Mesenchymal stem cell (in vitro differentiated cells and primary cell): ENCODE measurements around the gene GRID2.

Experiments used
- DNase-seq: peaks from one replicate; pipeline ENCODE4 v3.0.0-alpha.2; 2013
- H2AFZ ChIP-seq: one replicate; pipeline ENCODE4 v1.6.1; 2013; ENCODE audit warnings: low read depth, mild to moderate bottlenecking, control low read depth, inconsistent platforms, low read length, moderate library complexity
- H2AK5ac ChIP-seq: 2 replicates; pipeline ENCODE4 v1.6.1; 2013; ENCODE audit warnings: low read length, moderate library complexity, mild to moderate bottlenecking, inconsistent platforms; ENCODE audit not compliant: severe bottlenecking
- H2BK120ac ChIP-seq: one replicate; pipeline ENCODE4 v1.6.1; 2013; ENCODE audit warnings: low read depth, mild to moderate bottlenecking, inconsistent platforms, low read length, moderate library complexity
- H2BK12ac ChIP-seq, 2 experiments: one replicate each; pipeline ENCODE4 v1.6.1; 2013; ENCODE audit warnings: inconsistent platforms in 2 of 2, low read length in 2 of 2, mild to moderate bottlenecking in 2 of 2, moderate library complexity in 2 of 2, control low read depth in 1 of 2
- H2BK15ac ChIP-seq: one replicate; pipeline ENCODE4 v1.6.1; 2013; ENCODE audit warnings: mild to moderate bottlenecking, low read depth, inconsistent platforms; ENCODE audit not compliant: poor library complexity, severe bottlenecking
- H2BK5ac ChIP-seq: 2 replicates; pipeline ENCODE4 v1.6.1; 2013; ENCODE audit warnings: low read depth, mild to moderate bottlenecking, low read length, control low read depth, inconsistent platforms; ENCODE audit not compliant: poor library complexity, severe bottlenecking
- H3K14ac ChIP-seq, 2 experiments: one replicate each; pipeline ENCODE4 v1.6.1; 2013; ENCODE audit warnings: inconsistent platforms in 2 of 2, low read length in 2 of 2, control low read depth in 1 of 2, mild to moderate bottlenecking in 1 of 2, moderate library complexity in 1 of 2
- H3K18ac ChIP-seq, 2 experiments: one replicate each; pipeline ENCODE4 v1.6.1; 2013; ENCODE audit warnings: inconsistent platforms in 2 of 2, low read length in 2 of 2, control low read depth in 1 of 2, low read depth in 1 of 2, mild to moderate bottlenecking in 1 of 2
- H3K23ac ChIP-seq, 2 experiments: one replicate each; pipeline ENCODE4 v1.6.1; 2013; ENCODE audit warnings: inconsistent platforms in 2 of 2, low read length in 2 of 2, mild to moderate bottlenecking in 2 of 2, moderate library complexity in 2 of 2, control low read depth in 1 of 2
- H3K27ac ChIP-seq: 2 replicates; pipeline ENCODE4 v1.5.1; 2013; ENCODE audit warnings: mild to moderate bottlenecking, moderate library complexity, low read length, control low read depth, inconsistent platforms; ENCODE audit not compliant: poor library complexity, severe bottlenecking
- H3K27me3 ChIP-seq, 2 experiments: 2 replicates each; pipeline versions ENCODE4 v1.6.1 to v1.7.0; 2013; ENCODE audit warnings: low read length in 2 of 2, mild to moderate bottlenecking in 2 of 2, moderate library complexity in 2 of 2, control low read depth in 1 of 2, inconsistent platforms in 1 of 2; ENCODE audit not compliant: control insufficient read depth in 1 of 2, insufficient read depth in 1 of 2
- H3K36me3 ChIP-seq, 2 experiments: 2 replicates each; pipeline versions ENCODE4 v1.6.1 to v1.7.0; 2013; ENCODE audit warnings: low read length in 2 of 2, control low read depth in 1 of 2, inconsistent platforms in 1 of 2, low read depth in 1 of 2, mild to moderate bottlenecking in 1 of 2; ENCODE audit not compliant: insufficient read depth in 2 of 2, control insufficient read depth in 1 of 2
- H3K4ac ChIP-seq, 2 experiments: one replicate each; pipeline ENCODE4 v1.6.1; 2013; ENCODE audit warnings: inconsistent platforms in 2 of 2, low read length in 2 of 2, mild to moderate bottlenecking in 2 of 2, moderate library complexity in 2 of 2, control low read depth in 1 of 2, low read depth in 1 of 2
- H3K4me1 ChIP-seq: 2 replicates; pipeline ENCODE4 v1.6.1; 2013; ENCODE audit warnings: low read depth, low read length, control low read depth; ENCODE audit not compliant: control insufficient read depth, insufficient read depth
- H3K4me2 ChIP-seq: 2 replicates; pipeline ENCODE4 v1.6.1; 2013; ENCODE audit warnings: low read length, mild to moderate bottlenecking, inconsistent platforms; ENCODE audit not compliant: poor library complexity, severe bottlenecking
- H3K4me3 ChIP-seq, 2 experiments: 2 replicates each; pipeline versions ENCODE4 v1.5.1 to v1.7.0; 2013; ENCODE audit warnings: low read length in 2 of 2, mild to moderate bottlenecking in 2 of 2, control low read depth in 1 of 2, low read depth in 1 of 2; ENCODE audit not compliant: insufficient read depth in 1 of 2
- H3K79me1 ChIP-seq: replicated peaks from 2 replicates; pipeline ENCODE4 v1.6.1; 2013; ENCODE audit warnings: mild to moderate bottlenecking, control low read depth, low read length, inconsistent platforms; ENCODE audit not compliant: poor library complexity, severe bottlenecking
- H3K9ac ChIP-seq: 2 replicates; pipeline ENCODE4 v1.7.0; 2013; ENCODE audit warnings: mild to moderate bottlenecking, low read length, moderate library complexity
- H3K9me3 ChIP-seq: 2 replicates; pipeline ENCODE4 v1.7.0; 2013; ENCODE audit warnings: mild to moderate bottlenecking, low read length; ENCODE audit not compliant: control insufficient read depth
- H4K8ac ChIP-seq: one replicate; pipeline ENCODE4 v1.6.1; 2013; ENCODE audit warnings: inconsistent platforms, mild to moderate bottlenecking, low read length, moderate library complexity
- H4K91ac ChIP-seq: one replicate; pipeline ENCODE4 v1.6.1; 2013; ENCODE audit warnings: mild to moderate bottlenecking, low read length, inconsistent platforms
- WGBS: methylation state at CpG from one replicate; pipeline ENCODE4 v1.1.7; 2013; ENCODE audit warnings: mixed read lengths; 5-methylcytosine and 5-hydroxymethylcytosine counted together

GRID2 gene

DNA sequence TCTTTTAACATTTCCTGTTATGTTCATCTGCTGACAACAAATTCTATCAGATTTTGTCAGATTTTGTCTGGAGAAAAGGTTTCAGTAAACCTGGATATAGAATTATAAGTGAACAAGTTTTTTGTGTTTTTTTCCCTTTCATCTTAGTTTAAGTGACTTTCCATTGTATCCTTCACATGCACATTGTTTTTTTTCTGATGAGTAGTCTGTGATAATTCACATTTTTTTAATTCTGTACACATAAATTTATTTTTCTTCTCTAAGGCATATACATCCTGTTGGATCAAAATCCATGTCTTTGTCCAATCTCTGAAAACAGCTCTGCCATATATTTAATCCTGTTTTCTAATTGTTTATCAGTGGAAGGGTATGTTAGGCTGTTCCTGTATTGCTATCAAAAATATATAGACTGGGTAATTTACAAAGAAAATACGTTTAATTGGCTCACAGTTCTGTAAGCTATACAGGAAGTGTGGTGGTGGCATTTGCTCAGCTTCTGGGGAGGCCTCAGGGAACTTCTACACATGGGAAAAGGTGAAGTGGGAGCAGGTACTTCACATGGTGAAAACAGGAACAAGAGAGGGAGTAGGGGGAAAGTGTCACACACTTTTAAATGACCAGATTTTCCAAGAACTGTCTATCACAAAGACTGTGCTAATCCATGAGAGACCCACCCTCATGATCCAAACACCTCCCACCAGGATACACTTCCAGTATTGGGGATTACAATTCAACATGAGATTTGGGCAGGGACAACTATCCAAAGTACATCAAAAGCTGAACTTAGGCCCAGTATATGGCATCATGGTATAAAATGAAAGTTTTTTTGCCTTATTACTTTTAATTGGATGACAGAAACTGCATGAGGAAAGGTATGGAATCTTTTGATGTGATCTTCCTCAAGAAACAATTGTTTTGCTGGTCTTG is 45.6 kb upstream of the GRID2 start:
- Histone ChIP-seq H4K8ac (no peak overlapping the region), H2BK12ac (no peak overlapping the region), H3K9ac (no peak overlapping the region), H3K18ac (no peak overlapping the region), H3K79me1 (no peaks in the 10 kb centered on the region), H3K27ac (no peak overlapping the region), H2AFZ (no peak overlapping the region), H2BK5ac (no peak overlapping the region), H3K36me3 (no peaks in the 10 kb centered on the region), H3K4me1 (no peaks in the 10 kb centered on the region), H3K27me3 (no peaks in the 10 kb centered on the region), H3K14ac (no peak overlapping the region), H3K23ac (no peak overlapping the region), H2BK120ac (no peak overlapping the region), H4K91ac (no peak overlapping the region), H3K4me2 (no peak overlapping the region), H2BK15ac (no peak overlapping the region), H3K4me3 (no peak overlapping the region), H3K4ac (no peak overlapping the region), H2AK5ac (no peak overlapping the region), H3K9me3 (no peaks in the 10 kb centered on the region)
- no peak for DNase-seq
- WGBS, result 40% methylated on average over 1 of the region's 1 CpG

DNA sequence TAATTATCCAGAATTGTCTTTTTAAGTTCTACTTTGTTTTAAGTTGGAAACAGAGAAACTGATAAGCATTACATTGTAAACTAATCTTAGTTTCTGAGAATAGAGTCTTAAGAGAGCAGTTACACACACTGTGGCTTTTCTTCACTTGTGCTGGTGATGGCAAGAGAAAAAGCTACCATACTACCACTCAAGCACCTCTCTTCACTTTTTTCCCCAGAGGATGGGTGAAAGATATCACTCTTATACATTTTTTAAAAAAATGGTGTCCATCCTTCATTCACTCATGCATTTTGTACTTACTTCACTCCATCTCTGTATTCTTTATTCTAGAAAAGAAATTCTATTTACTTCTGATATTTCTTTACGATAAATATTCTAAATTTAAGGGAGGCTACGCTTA is 42.5 kb upstream of the GRID2 start:
- Histone ChIP-seq H4K91ac (no peak overlapping the region), H3K14ac (no peak overlapping the region)
- no CpG with 5 or more reads among the region's 2 CpGs for WGBS

DNA sequence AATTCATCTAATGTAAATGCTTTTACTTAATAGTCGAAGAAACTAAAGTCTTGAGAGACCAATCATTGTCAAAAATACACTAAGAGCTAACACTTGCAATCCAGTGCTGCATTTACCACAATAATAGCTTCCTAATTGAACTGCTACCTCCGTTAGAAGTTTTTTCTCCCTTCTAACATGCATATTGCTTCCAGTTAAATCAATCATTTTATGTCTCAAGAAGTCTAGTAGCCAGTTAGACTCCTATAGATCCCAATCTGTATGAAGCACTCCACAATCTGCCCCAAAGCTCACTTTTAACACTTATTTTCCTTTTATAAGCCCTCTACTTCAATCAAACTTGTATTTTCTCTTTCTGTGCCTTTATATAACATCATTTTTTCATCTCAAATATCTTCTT is 41.4 kb upstream of the GRID2 start:
- H2BK12ac ChIP-seq, result no peak overlapping the region
- H3K23ac ChIP-seq, result no peak overlapping the region
- no peak overlapping the region for H3K9ac ChIP-seq
- no peak overlapping the region for H2AFZ ChIP-seq
- no peaks in the 10 kb centered on the region for H3K36me3 ChIP-seq
- H2BK15ac ChIP-seq, result no peak overlapping the region
- H3K4ac ChIP-seq, result no peak overlapping the region
- H3K27me3 ChIP-seq, result no peaks in the 10 kb centered on the region
- DNase-seq, result no peak
- 60% methylated on average over 2 of the region's 2 CpGs for WGBS
- no peaks in the 10 kb centered on the region for H3K79me1 ChIP-seq
- H2BK5ac ChIP-seq, result no peak overlapping the region
- H2AK5ac ChIP-seq, result no peak overlapping the region
- H2BK120ac ChIP-seq, result no peak overlapping the region
- no peak overlapping the region for H3K18ac ChIP-seq
- no peaks in the 10 kb centered on the region for H3K4me1 ChIP-seq
- H3K14ac ChIP-seq, result no peak overlapping the region
- H4K8ac ChIP-seq, result no peak overlapping the region
- H3K4me2 ChIP-seq, result no peak overlapping the region
- no peak overlapping the region for H3K27ac ChIP-seq
- no peak overlapping the region for H3K4me3 ChIP-seq
- no peak overlapping the region for H4K91ac ChIP-seq
- no peaks in the 10 kb centered on the region for H3K9me3 ChIP-seq

More for the DNA sequence above, 42.5 kb upstream of the GRID2 start:
- Histone ChIP-seq H3K36me3 (no peaks in the 10 kb centered on the region), H2BK12ac (no peak overlapping the region), H2AK5ac (no peak overlapping the region), H3K79me1 (no peaks in the 10 kb centered on the region), H3K9ac (no peak overlapping the region), H3K4me2 (no peak overlapping the region), H3K18ac (no peak overlapping the region), H4K8ac (no peak overlapping the region), H2BK15ac (no peak overlapping the region), H3K4me1 (no peaks in the 10 kb centered on the region), H3K4ac (no peak overlapping the region), H3K23ac (no peak overlapping the region), H3K4me3 (no peak overlapping the region), H2AFZ (no peak overlapping the region), H3K9me3 (no peaks in the 10 kb centered on the region), H2BK120ac (no peak overlapping the region), H3K27me3 (no peaks in the 10 kb centered on the region), H3K27ac (no peak overlapping the region), H2BK5ac (no peak overlapping the region)
- DNase-seq, result no peak

DNA sequence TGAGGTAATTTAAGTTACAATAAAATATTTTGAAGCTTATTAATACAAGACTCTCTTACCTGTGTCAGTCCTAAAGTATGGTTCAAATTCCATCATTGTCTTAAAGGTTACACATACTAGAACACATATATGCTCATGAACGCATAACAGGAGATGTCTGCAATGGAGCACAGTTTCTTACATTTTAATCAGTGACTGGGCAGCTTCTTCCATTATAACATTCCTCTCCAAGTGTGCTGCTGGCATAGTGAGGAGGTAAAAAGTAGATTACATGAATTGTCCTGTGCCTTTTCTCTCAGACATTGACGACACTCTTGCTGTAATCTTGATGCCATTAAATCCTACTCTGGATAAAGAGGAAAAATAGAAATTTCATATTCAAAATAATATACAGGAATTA is 40.8 kb upstream of the GRID2 start:
- 86% methylated on average over 1 of the region's 2 CpGs for WGBS
- Histone ChIP-seq H2BK5ac (no peak overlapping the region), H3K4me3 (no peak overlapping the region), H3K79me1 (no peaks in the 10 kb centered on the region), H3K18ac (no peak overlapping the region), H3K27me3 (no peaks in the 10 kb centered on the region), H2BK12ac (no peak overlapping the region), H2BK120ac (no peak overlapping the region), H3K9me3 (no peaks in the 10 kb centered on the region), H2BK15ac (no peak overlapping the region), H3K23ac (no peak overlapping the region), H3K4me2 (no peak overlapping the region), H4K8ac (no peak overlapping the region), H3K36me3 (no peaks in the 10 kb centered on the region), H2AK5ac (no peak overlapping the region), H3K4ac (no peak overlapping the region), H3K14ac (no peak overlapping the region), H3K27ac (no peak overlapping the region), H3K4me1 (no peaks in the 10 kb centered on the region), H4K91ac (no peak overlapping the region), H3K9ac (no peak overlapping the region), H2AFZ (no peak overlapping the region)
- DNase-seq, result no peak
